ENCODE measurements around the gene SLC6A17. TPM values are rescaled to one million over a fixed set of nuclear protein-coding genes. Genes with fewer than 3 reads are reported as not detected.

The SLC6A17 gene
- total RNA-seq, 1 experiment from 2014 or later, result 0.17 TPM

GRCh38 chr1:110203021-110203661 is 52.8 kb downstream of the SLC6A17 start:
- H3K79me1 ChIP-seq (ENCODE audit: insufficient read depth, low read depth, low read length, poor library complexity, severe bottlenecking), result no peaks in the 10 kb centered on the region
- no peak overlapping the region for H2BK12ac ChIP-seq (ENCODE audit: insufficient read length, low read depth, low read length)
- H3K56ac ChIP-seq (ENCODE audit: insufficient read length, low read depth, low read length), result no peak overlapping the region
- no peak overlapping the region for H3K18ac ChIP-seq (ENCODE audit: insufficient read length, low read depth, low read length)
- H2BK15ac ChIP-seq (ENCODE audit: low read depth, low read length), result no peak overlapping the region
- no peak overlapping the region for H3K4me2 ChIP-seq (ENCODE audit: insufficient read depth, insufficient read length, low read length)
- Mint-ChIP-seq H3K9me3 (no peaks in the 10 kb centered on the region), H3K36me3 (ENCODE audit: insufficient read depth in 1 of 3, low read depth in 3 of 3) (no peaks in the 10 kb centered on the region), H3K27me3 (ENCODE audit: low read depth) (peaks cover 6% of the 10 kb centered on the region), H3K4me1 (peaks cover 13 to 14% of the 10 kb centered on the region in 2 experiments), H3K4me3 (no peak overlapping the region), H3K27ac (no peak overlapping the region)
- H4K8ac ChIP-seq (replicated peaks; ENCODE audit: insufficient read length, low read depth, low read length), result no peak overlapping the region
- H2BK5ac ChIP-seq (ENCODE audit: insufficient read length, low read length), result no peak overlapping the region
- no peaks in the 10 kb centered on the region for H3K4me1 ChIP-seq (ENCODE audit: insufficient read depth, low read length)
- no peak overlapping the region for H2AFZ ChIP-seq (ENCODE audit: low read length)
- no peaks in the 10 kb centered on the region for H3K23me2 ChIP-seq (ENCODE audit: insufficient read length, low read depth, low read length, poor library complexity, severe bottlenecking)
- no peak overlapping the region for H3K4ac ChIP-seq (ENCODE audit: low read depth, low read length)
- no peak overlapping the region for H2AK5ac ChIP-seq (ENCODE audit: insufficient read length, low read length)
- no peak overlapping the region for H3K27ac ChIP-seq (ENCODE audit: insufficient read length, low read depth, low read length)
- peak; percentile 66 for DNase-seq
- H3K27me3 ChIP-seq (ENCODE audit: insufficient read depth, low read length), result no peaks in the 10 kb centered on the region
- H2BK120ac ChIP-seq (ENCODE audit: low read depth, low read length, poor library complexity, severe bottlenecking), result no peak overlapping the region
- H3T11ph ChIP-seq (ENCODE audit: low read length), result no peak overlapping the region
- H3K23ac ChIP-seq (ENCODE audit: insufficient read length, low read depth, low read length), result no peak overlapping the region
- no CpG with 5 or more reads among the region's 6 CpGs for WGBS (ENCODE audit: extremely low coverage, insufficient read length, low lambda C conversion rate)
- no peaks in the 10 kb centered on the region for H4K20me1 ChIP-seq (ENCODE audit: control insufficient read depth, insufficient read depth, insufficient read length)
- TF ChIP-seq, protein P1, sequence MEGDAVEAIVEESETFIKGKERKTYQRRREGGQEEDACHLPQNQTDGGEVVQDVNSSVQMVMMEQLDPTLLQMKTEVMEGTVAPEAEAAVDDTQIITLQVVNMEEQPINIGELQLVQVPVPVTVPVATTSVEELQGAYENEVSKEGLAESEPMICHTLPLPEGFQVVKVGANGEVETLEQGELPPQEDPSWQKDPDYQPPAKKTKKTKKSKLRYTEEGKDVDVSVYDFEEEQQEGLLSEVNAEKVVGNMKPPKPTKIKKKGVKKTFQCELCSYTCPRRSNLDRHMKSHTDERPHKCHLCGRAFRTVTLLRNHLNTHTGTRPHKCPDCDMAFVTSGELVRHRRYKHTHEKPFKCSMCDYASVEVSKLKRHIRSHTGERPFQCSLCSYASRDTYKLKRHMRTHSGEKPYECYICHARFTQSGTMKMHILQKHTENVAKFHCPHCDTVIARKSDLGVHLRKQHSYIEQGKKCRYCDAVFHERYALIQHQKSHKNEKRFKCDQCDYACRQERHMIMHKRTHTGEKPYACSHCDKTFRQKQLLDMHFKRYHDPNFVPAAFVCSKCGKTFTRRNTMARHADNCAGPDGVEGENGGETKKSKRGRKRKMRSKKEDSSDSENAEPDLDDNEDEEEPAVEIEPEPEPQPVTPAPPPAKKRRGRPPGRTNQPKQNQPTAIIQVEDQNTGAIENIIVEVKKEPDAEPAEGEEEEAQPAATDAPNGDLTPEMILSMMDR (conservative IDR thresholded peaks at IDR 0.05), result peak; percentile 91
- no peak overlapping the region for H3K9ac ChIP-seq (ENCODE audit: extremely low read depth, insufficient read length, low read length)
- no peak overlapping the region for H4K91ac ChIP-seq (ENCODE audit: insufficient read length, low read depth, low read length)
- H3K79me2 ChIP-seq (ENCODE audit: insufficient read depth, low read length), result no peaks in the 10 kb centered on the region
- no peaks in the 10 kb centered on the region for H3K9me3 ChIP-seq (ENCODE audit: control insufficient read depth, low read depth, low read length)
- no peak overlapping the region for H2BK20ac ChIP-seq (ENCODE audit: low read depth, low read length, poor library complexity, severe bottlenecking)
- H3K14ac ChIP-seq (ENCODE audit: insufficient read depth, low read length), result no peak overlapping the region
- H4K5ac ChIP-seq (ENCODE audit: insufficient read length, low read depth, low read length), result no peak overlapping the region

All from H9 (cell line).